K562 (cell line): ENCODE data around the gene PIP4K2A. TPM values are rescaled to one million over a fixed set of nuclear protein-coding genes. Genes with fewer than 3 reads are reported as not detected.

ENCODE experiments used
- ATAC-seq: fragments of 200-7000 bp; cut with Tn5 transposase; 3 replicates; pipeline ENCODE4 v1.9.1; 2020; ENCODE audit warnings: moderate library complexity
- BruUV-seq: library from RNA; stranded (reverse); fragments of 400-500 nt; replicated peaks from 2 replicates; lab custom pipeline; 2021; lab: Mats Ljungman, UMichigan
- CTCF ChIA-PET: fragments of 300-600 bp; formaldehyde crosslinking; extraction: SDS; loops from one replicate; lab custom pipeline; 2021; ENCODE audit warnings: low intra/inter-chr PET ratio; lab: Yijun Ruan, JAX
- POLR2A ChIA-PET: fragments of 300-600, 350-650 bp; sonication (Branson Sonifier 250); formaldehyde crosslinking; extraction: SDS; loops from one replicate; lab custom pipeline; 2021; ENCODE audit warnings: antibody characterized with exemption, inconsistent platforms; lab: Yijun Ruan, JAX
- DNase-seq, 4 experiments: peaks; one replicate each; pipeline versions ENCODE4 v3.0.0 to v3.0.0-alpha.2; 2011 to 2018; ENCODE audit warnings: low spot score in 3 of 4, mixed read lengths in 3 of 4; ENCODE audit errors: extremely low read depth in 1 of 4
- FAIRE-seq: peaks from 2 replicates; lab custom pipeline; 2011; peaks lifted over from hg19 to GRCh38; lab: Jason Lieb, UNC
- H2AFZ ChIP-seq: 2 replicates; pipeline ENCODE4 v1.6.0; 2011; ENCODE audit warnings: low read depth, low read length, control low read depth, inconsistent platforms
- H3K27ac ChIP-seq: fragments of 200-600 bp; 3 replicates; pipeline ENCODE4 v1.8.0; 2011; ENCODE audit warnings: low read depth, mild to moderate bottlenecking, control low read depth, inconsistent platforms, low read length, moderate library complexity, mixed read lengths; ENCODE audit errors: extremely low read depth
- H3K27me3 ChIP-seq, 2 experiments: fragments of 300-600 bp in 1 of 2; 2 replicates in 1 of 2; 3 replicates in 1 of 2; pipeline versions ENCODE4 v1.6.0 to v1.8.0; 2011; ENCODE audit warnings: inconsistent platforms in 2 of 2, low read length in 2 of 2, mild to moderate bottlenecking in 1 of 2, mixed read lengths in 1 of 2, moderate library complexity in 1 of 2; ENCODE audit not compliant: control insufficient read depth in 2 of 2, insufficient read depth in 2 of 2
- H3K36me3 ChIP-seq: fragments of 300-600 bp; 3 replicates; pipeline ENCODE4 v1.8.0; 2011; ENCODE audit warnings: mild to moderate bottlenecking, low read length, inconsistent platforms; ENCODE audit not compliant: control insufficient read depth, insufficient read depth
- H3K4me1 ChIP-seq, 2 experiments: fragments of 200-600 bp in 1 of 2; replicated peaks in 1 of 2; 2 replicates in 1 of 2; 3 replicates in 1 of 2; pipeline versions ENCODE4 v1.5.1 to v1.8.0; 2011; ENCODE audit warnings: inconsistent platforms in 2 of 2, low read length in 2 of 2, mild to moderate bottlenecking in 1 of 2, mixed read lengths in 1 of 2, moderate library complexity in 1 of 2; ENCODE audit not compliant: control insufficient read depth in 2 of 2, insufficient read depth in 2 of 2
- H3K4me2 ChIP-seq: 2 replicates; pipeline ENCODE4 v1.6.1; 2011; ENCODE audit warnings: low read length, control low read depth, inconsistent platforms, mixed read lengths; ENCODE audit not compliant: insufficient read depth
- H3K4me3 ChIP-seq: fragments of 200-600 bp; sonication (generic), shearing (Covaris generic); 2 replicates; pipeline ENCODE4 v1.5.1; 2016; ENCODE audit warnings: control low read depth, inconsistent platforms
- H3K79me2 ChIP-seq: fragments of 200-600 bp; 3 replicates; pipeline ENCODE4 v1.8.0; 2011; ENCODE audit warnings: low read length, inconsistent platforms; ENCODE audit not compliant: control insufficient read depth, insufficient read depth
- H3K9ac ChIP-seq, 2 experiments: 2 replicates each; pipeline versions ENCODE4 v1.6.0 to v1.6.1; 2011; ENCODE audit warnings: low read depth in 2 of 2, low read length in 2 of 2, control low read depth in 1 of 2, inconsistent platforms in 1 of 2, mild to moderate bottlenecking in 1 of 2, mixed read lengths in 1 of 2; ENCODE audit not compliant: insufficient read depth in 1 of 2
- H3K9me1 ChIP-seq: one replicate; pipeline ENCODE4 v1.6.0; 2011; ENCODE audit warnings: inconsistent platforms, mild to moderate bottlenecking, low read length, moderate library complexity; ENCODE audit not compliant: control insufficient read depth, insufficient read depth
- H3K9me3 ChIP-seq: replicated peaks from 2 replicates; pipeline ENCODE4 v1.5.1; 2011; ENCODE audit warnings: low read depth, low read length, inconsistent platforms; ENCODE audit not compliant: control insufficient read depth, insufficient read depth
- H4K20me1 ChIP-seq: replicated peaks from 2 replicates; pipeline ENCODE4 v1.6.1; 2011; ENCODE audit warnings: low read length, inconsistent platforms, mixed read lengths; ENCODE audit not compliant: control insufficient read depth, insufficient read depth
- DPF2 ChIP-seq: fragments of 450-650 bp; IDR thresholded peaks from 2 replicates; pipeline ENCODE4 v1.6.1; 2016
- ETV6 ChIP-seq, 3 experiments: fragments of 150-350 bp in 1 of 3; sonication (generic) in 1 of 3; formaldehyde crosslinking in 1 of 3; IDR thresholded peaks; 2 replicates each; pipeline versions ENCODE4 v1.6.1 to v1.8.0; 2014 to 2022; ENCODE audit warnings: borderline replicate concordance in 2 of 3, low read depth in 2 of 3, antibody characterized with exemption in 1 of 3, low read length in 1 of 3, mild to moderate bottlenecking in 1 of 3, missing genetic modification reagents in 1 of 3
- GTF2A2 ChIP-seq: IDR thresholded peaks from 2 replicates; pipeline ENCODE4 v1.6.1; 2016; ENCODE audit warnings: mild to moderate bottlenecking, missing genetic modification characterization, missing compliant biosample characterization
- NFATC3 ChIP-seq: fragments of 450-650 bp; IDR thresholded peaks from 2 replicates; pipeline ENCODE4 v1.6.1; 2017; ENCODE audit warnings: mild to moderate bottlenecking
- NFE2 ChIP-seq: IDR thresholded peaks from 2 replicates; pipeline ENCODE4 v1.6.1; 2014; ENCODE audit warnings: antibody characterized with exemption, low read depth
- NR2C2 ChIP-seq, 2 experiments: fragments of 200-800 bp in 1 of 2; sonication (Bioruptor generic) in 1 of 2; sonication (generic) in 1 of 2; formaldehyde crosslinking in 1 of 2; IDR thresholded peaks; 2 replicates each; pipeline versions ENCODE4 v1.6.1 to v1.8.0; 2016 to 2022; ENCODE audit warnings: mild to moderate bottlenecking in 1 of 2, missing compliant biosample characterization in 1 of 2, missing genetic modification characterization in 1 of 2, missing genetic modification reagents in 1 of 2
- NR3C1 ChIP-seq: sonication (generic); formaldehyde crosslinking; IDR thresholded peaks from 2 replicates; pipeline ENCODE4 v1.8.1; 2022; ENCODE audit warnings: missing genetic modification reagents
- PHB2 ChIP-seq: fragments of 450-650 bp; IDR thresholded peaks from 2 replicates; pipeline ENCODE4 v1.6.1; 2017; ENCODE audit warnings: low read depth
- SNRNP70 ChIP-seq: fragments of 200-400 bp; formaldehyde crosslinking; optimal IDR thresholded peaks from 2 replicates; pipeline ENCODE3; 2017; ENCODE audit warnings: low read depth, low read length
- YBX1 ChIP-seq: fragments of 450-650 bp; IDR thresholded peaks from 2 replicates; pipeline ENCODE4 v1.7.1; 2016; ENCODE audit warnings: mild to moderate bottlenecking
- ZFP30 ChIP-seq: fragments of 250-450 bp; sonication (Bioruptor Pico); IDR thresholded peaks from 2 replicates; pipeline ENCODE4 v1.8.0; 2022; ENCODE audit warnings: moderate library complexity, mild to moderate bottlenecking, inconsistent platforms, borderline replicate concordance
- ZNF444 ChIP-seq: fragments of 250-450 bp; sonication (Bioruptor Pico); IDR thresholded peaks from 2 replicates; pipeline ENCODE4 v1.4.0; 2020; ENCODE audit warnings: mild to moderate bottlenecking, moderate library complexity
- ZNF77 ChIP-seq: fragments of 250-450 bp; sonication (Bioruptor Pico); IDR thresholded peaks from 2 replicates; pipeline ENCODE4 v1.5.0; 2020
- WGBS: fragments of 100-300 bp; shearing (Covaris generic); methylation state at CpG from one replicate; pipeline ENCODE4 v1.1.6; 2016; ENCODE audit warnings: low coverage, mixed read lengths; ENCODE audit not compliant: insufficient coverage; ENCODE audit errors: missing lambda C conversion rate; 5-methylcytosine and 5-hydroxymethylcytosine counted together
- in situ Hi-C: fragments of 300-500 bp; cut with MboI; formaldehyde crosslinking; loops from 4 replicates; pipeline ENCODE4 v1.15.0; 2018; ENCODE audit warnings: inconsistent platforms, mixed read lengths
- intact Hi-C: fragments of 100-400 bp; cut with micrococcal nuclease; formaldehyde crosslinking; loops from 2 replicates; pipeline ENCODE4 v1.14.2; 2022
- polyA plus RNA-seq, 8 experiments: library from polyadenylated mRNA; depleted of rRNA in 4 of 8; stranded (reverse) in 5 of 8; unstranded in 3 of 8; fragments of >200 nt; fragmentation: Nextera tagmentation in 2 of 8; fragmentation: Illumina TruSeq in 1 of 8; extraction: Ambion mirVana in 2 of 8; extraction: Trizol in 1 of 8; gene quantifications; 2 replicates each; pipeline versions ENCODE4 v1.2.1 to v1.2.3, GENCODE V29; 2011 to 2014; ENCODE audit warnings: inconsistent platforms in 1 of 8, missing spikeins in 1 of 8
- total RNA-seq, 7 experiments: library from RNA; depleted of rRNA in 6 of 7; stranded (reverse); fragments of >200 nt in 6 of 7; fragmentation: Illumina TruSeq in 2 of 7; extraction: Trizol in 2 of 7; gene quantifications; 2 replicates each; pipeline versions ENCODE4 v1.2.1 to v1.2.3, GENCODE V29; 2011 to 2021; ENCODE audit warnings: low replicate concordance in 1 of 7
- TF ChIP-seq, protein P1 (sequence below): fragments of 450-650 bp; IDR thresholded peaks from 2 replicates; pipeline ENCODE4 v1.6.1; 2016; ENCODE audit warnings: low read depth
- TF ChIP-seq, protein P2 (sequence below): fragments of 250-450 bp; sonication (Bioruptor Pico); IDR thresholded peaks from 2 replicates; pipeline ENCODE4 v1.9.0; 2021; ENCODE audit warnings: mild to moderate bottlenecking

PIP4K2A gene
- total and polyA plus RNA-seq, 9 of the 15 experiments (the other 6 are each of a cell fraction or from before 2014, with no cell fraction given) = 35.6 to 117 (median 71.9) TPM

DNA sequence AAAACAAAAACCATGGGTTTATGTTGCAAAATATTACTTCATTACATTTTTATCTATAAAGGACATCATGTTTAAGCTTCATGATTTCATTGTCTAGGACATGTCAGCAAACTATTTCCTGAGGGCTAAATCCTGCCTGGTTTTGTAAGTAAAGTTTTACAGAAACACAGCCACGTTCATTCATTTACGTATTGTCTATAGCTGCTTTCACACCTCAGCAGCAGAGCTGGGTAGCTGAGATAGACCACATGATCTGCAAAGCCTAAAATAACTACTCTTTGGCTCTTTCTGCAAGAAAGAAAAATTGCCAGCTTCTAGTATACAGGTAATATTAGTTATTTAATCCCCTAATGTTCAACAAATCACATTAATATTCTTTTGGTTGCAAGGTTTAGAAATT is 12.7 kb upstream of the PIP4K2A start (continued):
- TF ChIP-seq ZNF77 (CRISPR knock-in tag) = no peak
- no peak for TF ChIP-seq NR2C2 (CRISPR knock-in tag; IDR thresholded peaks at IDR 0.05)
- TF ChIP-seq NR2C2 (tag; IDR thresholded peaks at IDR 0.05) = no peak
- no peak for TF ChIP-seq NFE2
- TF ChIP-seq, all 486 proteins: peak for 0

DNA sequence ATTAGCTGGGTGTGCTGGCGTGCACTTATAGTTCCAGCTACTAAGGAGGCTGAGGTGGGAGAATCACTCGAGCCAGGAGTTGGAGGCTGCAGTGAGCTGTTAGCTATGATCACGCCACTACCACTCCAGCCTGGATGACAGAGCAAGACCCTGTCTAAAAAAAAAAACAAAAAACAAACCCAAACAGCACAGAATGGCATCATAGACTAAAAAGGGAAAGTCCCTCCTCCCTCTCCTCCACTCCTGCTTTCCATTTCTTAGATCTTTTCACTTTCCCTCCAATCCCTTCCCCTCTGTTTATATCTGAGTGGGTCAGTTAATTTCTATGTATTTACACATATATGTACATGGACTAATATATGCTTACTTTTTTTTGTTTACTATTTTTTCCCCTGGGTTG is 10.4 kb upstream of the PIP4K2A start:
- FAIRE-seq (no peak), DNase-seq (no peak), ATAC-seq (no peak)
- no peaks in the 10 kb centered on the region for H3K9me1 ChIP-seq
- peaks cover 0 to 8% of the 10 kb centered on the region in 2 experiments; a peak in 4 of 5 replicates for H3K4me1 ChIP-seq
- no peak overlapping the region for H3K4me2 ChIP-seq
- in situ Hi-C loops (no loop called here), intact Hi-C loops (no loop called here)
- H3K4me3 ChIP-seq = no peak overlapping the region
- H3K27me3 ChIP-seq = no peaks in the 10 kb centered on the region
- ChIA-PET POLR2A (no interaction called here), CTCF (no interaction called here)
- no peaks in the 10 kb centered on the region for H3K79me2 ChIP-seq
- no peak overlapping the region for H3K9ac ChIP-seq
- H3K9me3 ChIP-seq = no peaks in the 10 kb centered on the region
- no TSS peak for BruUV-seq
- no peak overlapping the region for H3K27ac ChIP-seq
- H4K20me1 ChIP-seq = no peaks in the 10 kb centered on the region
- H3K36me3 ChIP-seq = no peaks in the 10 kb centered on the region
- 67% methylated on average over 3 of the region's 3 CpGs for WGBS
- H2AFZ ChIP-seq = no peak overlapping the region
- TF ChIP-seq, protein P1, sequence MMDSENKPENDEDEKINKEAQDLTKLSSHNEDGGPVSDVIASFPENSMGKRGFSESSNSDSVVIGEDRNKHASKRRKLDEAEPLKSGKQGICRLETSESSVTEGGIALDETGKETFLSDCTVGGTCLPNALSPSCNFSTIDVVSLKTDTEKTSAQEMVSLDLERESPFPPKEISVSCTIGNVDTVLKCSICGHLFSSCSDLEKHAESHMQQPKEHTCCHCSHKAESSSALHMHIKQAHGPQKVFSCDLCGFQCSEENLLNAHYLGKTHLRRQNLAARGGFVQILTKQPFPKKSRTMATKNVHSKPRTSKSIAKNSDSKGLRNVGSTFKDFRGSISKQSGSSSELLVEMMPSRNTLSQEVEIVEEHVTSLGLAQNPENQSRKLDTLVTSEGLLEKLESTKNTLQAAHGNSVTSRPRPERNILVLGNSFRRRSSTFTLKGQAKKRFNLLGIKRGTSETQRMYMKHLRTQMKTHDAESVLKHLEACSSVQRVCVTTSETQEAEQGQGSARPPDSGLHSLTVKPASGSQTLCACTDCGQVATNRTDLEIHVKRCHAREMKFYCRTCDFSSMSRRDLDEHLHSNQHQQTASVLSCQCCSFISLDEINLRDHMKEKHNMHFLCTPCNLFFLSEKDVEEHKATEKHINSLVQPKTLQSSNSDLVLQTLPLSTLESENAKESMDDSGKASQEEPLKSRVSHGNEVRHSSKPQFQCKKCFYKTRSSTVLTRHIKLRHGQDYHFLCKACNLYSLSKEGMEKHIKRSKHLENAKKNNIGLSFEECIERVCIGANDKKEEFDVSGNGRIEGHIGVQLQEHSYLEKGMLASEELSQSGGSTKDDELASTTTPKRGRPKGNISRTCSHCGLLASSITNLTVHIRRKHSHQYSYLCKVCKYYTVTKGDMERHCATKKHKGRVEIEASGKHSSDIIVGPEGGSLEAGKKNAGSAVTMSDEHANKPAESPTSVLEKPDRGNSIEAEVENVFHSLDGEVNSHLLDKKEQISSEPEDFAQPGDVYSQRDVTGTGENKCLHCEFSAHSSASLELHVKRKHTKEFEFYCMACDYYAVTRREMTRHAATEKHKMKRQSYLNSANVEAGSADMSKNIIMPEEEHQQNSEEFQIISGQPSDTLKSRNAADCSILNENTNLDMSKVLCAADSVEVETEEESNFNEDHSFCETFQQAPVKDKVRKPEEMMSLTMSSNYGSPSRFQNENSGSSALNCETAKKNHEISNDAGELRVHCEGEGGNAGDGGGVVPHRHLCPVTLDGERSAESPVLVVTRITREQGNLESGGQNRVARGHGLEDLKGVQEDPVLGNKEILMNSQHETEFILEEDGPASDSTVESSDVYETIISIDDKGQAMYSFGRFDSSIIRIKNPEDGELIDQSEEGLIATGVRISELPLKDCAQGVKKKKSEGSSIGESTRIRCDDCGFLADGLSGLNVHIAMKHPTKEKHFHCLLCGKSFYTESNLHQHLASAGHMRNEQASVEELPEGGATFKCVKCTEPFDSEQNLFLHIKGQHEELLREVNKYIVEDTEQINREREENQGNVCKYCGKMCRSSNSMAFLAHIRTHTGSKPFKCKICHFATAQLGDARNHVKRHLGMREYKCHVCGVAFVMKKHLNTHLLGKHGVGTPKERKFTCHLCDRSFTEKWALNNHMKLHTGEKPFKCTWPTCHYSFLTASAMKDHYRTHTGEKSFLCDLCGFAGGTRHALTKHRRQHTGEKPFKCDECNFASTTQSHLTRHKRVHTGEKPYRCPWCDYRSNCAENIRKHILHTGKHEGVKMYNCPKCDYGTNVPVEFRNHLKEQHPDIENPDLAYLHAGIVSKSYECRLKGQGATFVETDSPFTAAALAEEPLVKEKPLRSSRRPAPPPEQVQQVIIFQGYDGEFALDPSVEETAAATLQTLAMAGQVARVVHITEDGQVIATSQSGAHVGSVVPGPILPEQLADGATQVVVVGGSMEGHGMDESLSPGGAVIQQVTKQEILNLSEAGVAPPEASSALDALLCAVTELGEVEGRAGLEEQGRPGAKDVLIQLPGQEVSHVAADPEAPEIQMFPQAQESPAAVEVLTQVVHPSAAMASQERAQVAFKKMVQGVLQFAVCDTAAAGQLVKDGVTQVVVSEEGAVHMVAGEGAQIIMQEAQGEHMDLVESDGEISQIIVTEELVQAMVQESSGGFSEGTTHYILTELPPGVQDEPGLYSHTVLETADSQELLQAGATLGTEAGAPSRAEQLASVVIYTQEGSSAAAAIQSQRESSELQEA = no peak
- TF ChIP-seq SNRNP70 (no peak), NFATC3 (no peak), ZFP30 (no peak), YBX1 (no peak), GTF2A2 (tag) (no peak), PHB2 (no peak), DPF2 (no peak), NR3C1 (CRISPR knock-in tag) (no peak), ZNF444 (CRISPR knock-in tag) (no peak), ETV6 (IDR thresholded peaks at IDR 0.05; ENCODE audit: borderline replicate concordance in 1 of 2, low read depth in 2 of 2, low read length in 1 of 2) (no peak), ETV6 (CRISPR knock-in tag; IDR thresholded peaks at IDR 0.05; ENCODE audit: borderline replicate concordance) (no peak)
- TF ChIP-seq, protein P2, sequence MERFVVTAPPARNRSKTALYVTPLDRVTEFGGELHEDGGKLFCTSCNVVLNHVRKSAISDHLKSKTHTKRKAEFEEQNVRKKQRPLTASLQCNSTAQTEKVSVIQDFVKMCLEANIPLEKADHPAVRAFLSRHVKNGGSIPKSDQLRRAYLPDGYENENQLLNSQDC (CRISPR knock-in tag) = no peak
